HL-60 (cell line): ENCODE measurements around the gene DYNC1I1.

ENCODE experiments used
- GABPA ChIP-seq: IDR thresholded peaks from 2 replicates; pipeline ENCODE4 v1.6.1; 2012; ENCODE audit warnings: low read depth
- POLR2AphosphoS5 ChIP-seq: IDR thresholded peaks from 2 replicates; pipeline ENCODE4 v1.6.1; 2012; ENCODE audit warnings: low read depth
- SPI1 ChIP-seq: IDR thresholded peaks from 2 replicates; pipeline ENCODE4 v1.6.1; 2012; ENCODE audit warnings: low read depth, mild to moderate bottlenecking, borderline replicate concordance
- TF ChIP-seq, protein P1 (sequence below): IDR thresholded peaks from one replicate; pipeline ENCODE4 v1.5.1; 2011; ENCODE audit warnings: low read length, control low read depth, inconsistent platforms; ENCODE audit not compliant: insufficient read depth
- TF ChIP-seq, protein P2 (sequence below): IDR thresholded peaks from 2 replicates; pipeline ENCODE4 v1.6.1; 2012; ENCODE audit warnings: low read depth; ENCODE audit not compliant: insufficient replicate concordance

DNA sequence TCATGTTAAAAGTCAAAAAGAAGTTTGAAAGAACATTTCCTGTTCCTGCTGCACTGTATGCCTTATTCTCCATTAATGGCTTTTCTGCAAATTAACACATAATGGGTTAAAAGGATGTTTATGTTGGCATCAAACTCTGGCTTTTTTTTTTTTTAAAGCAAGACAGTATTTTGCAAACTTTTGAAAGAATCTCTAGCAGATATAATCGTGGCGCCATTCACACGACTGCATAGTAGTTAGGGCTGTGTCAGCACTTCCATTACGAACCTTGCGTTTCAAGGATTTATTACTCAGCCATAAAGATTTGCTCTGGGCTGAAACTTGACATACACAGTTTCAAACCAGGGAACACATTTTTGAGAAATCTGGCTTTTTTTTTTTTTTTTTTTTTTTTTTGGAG lies 207.8 kb downstream of the DYNC1I1 start:
- TF ChIP-seq, protein P1, sequence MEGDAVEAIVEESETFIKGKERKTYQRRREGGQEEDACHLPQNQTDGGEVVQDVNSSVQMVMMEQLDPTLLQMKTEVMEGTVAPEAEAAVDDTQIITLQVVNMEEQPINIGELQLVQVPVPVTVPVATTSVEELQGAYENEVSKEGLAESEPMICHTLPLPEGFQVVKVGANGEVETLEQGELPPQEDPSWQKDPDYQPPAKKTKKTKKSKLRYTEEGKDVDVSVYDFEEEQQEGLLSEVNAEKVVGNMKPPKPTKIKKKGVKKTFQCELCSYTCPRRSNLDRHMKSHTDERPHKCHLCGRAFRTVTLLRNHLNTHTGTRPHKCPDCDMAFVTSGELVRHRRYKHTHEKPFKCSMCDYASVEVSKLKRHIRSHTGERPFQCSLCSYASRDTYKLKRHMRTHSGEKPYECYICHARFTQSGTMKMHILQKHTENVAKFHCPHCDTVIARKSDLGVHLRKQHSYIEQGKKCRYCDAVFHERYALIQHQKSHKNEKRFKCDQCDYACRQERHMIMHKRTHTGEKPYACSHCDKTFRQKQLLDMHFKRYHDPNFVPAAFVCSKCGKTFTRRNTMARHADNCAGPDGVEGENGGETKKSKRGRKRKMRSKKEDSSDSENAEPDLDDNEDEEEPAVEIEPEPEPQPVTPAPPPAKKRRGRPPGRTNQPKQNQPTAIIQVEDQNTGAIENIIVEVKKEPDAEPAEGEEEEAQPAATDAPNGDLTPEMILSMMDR: no peak
- TF ChIP-seq POLR2AphosphoS5 (no peak), GABPA (no peak), SPI1 (no peak)
- TF ChIP-seq, protein P2, sequence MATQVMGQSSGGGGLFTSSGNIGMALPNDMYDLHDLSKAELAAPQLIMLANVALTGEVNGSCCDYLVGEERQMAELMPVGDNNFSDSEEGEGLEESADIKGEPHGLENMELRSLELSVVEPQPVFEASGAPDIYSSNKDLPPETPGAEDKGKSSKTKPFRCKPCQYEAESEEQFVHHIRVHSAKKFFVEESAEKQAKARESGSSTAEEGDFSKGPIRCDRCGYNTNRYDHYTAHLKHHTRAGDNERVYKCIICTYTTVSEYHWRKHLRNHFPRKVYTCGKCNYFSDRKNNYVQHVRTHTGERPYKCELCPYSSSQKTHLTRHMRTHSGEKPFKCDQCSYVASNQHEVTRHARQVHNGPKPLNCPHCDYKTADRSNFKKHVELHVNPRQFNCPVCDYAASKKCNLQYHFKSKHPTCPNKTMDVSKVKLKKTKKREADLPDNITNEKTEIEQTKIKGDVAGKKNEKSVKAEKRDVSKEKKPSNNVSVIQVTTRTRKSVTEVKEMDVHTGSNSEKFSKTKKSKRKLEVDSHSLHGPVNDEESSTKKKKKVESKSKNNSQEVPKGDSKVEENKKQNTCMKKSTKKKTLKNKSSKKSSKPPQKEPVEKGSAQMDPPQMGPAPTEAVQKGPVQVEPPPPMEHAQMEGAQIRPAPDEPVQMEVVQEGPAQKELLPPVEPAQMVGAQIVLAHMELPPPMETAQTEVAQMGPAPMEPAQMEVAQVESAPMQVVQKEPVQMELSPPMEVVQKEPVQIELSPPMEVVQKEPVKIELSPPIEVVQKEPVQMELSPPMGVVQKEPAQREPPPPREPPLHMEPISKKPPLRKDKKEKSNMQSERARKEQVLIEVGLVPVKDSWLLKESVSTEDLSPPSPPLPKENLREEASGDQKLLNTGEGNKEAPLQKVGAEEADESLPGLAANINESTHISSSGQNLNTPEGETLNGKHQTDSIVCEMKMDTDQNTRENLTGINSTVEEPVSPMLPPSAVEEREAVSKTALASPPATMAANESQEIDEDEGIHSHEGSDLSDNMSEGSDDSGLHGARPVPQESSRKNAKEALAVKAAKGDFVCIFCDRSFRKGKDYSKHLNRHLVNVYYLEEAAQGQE: no peak
